WTC11 (cell line): ENCODE results near the gene CTPS2. TPM values are rescaled to one million over a fixed set of nuclear protein-coding genes. Genes with fewer than 3 reads are reported as not detected.

Experiments used
- ATAC-seq: fragments of 200-7000 bp; cut with Tn5 transposase; 2 replicates; pipeline ENCODE4 v1.10.0; 2021; ENCODE audit warnings: mild to moderate bottlenecking, moderate library complexity
- CTCF ChIA-PET: fragments of 300-600 bp; sonication (Branson Sonifier 250); formaldehyde crosslinking; loops from one replicate; lab custom pipeline; 2021; ENCODE audit warnings: antibody characterized with exemption; lab: Charles Lee
- POLR2A ChIA-PET: fragments of 350-600 bp; sonication (Branson Sonifier 250); formaldehyde crosslinking; loops from one replicate; lab custom pipeline; 2021; ENCODE audit warnings: antibody characterized with exemption; lab: Charles Lee
- DNase-seq: peaks from one replicate; pipeline ENCODE4 v3.0.0; 2021; ENCODE audit warnings: low spot score
- H3K27ac Mint-ChIP-seq: 2 replicates; pipeline ENCODE4 v1.8.0; 2021; ENCODE audit warnings: mixed read lengths
- H3K27me3 Mint-ChIP-seq: 2 replicates; pipeline ENCODE4 v1.8.0; 2021; ENCODE audit warnings: low read depth, mild to moderate bottlenecking, moderate library complexity, mixed read lengths
- H3K36me3 Mint-ChIP-seq: 2 replicates; pipeline ENCODE4 v1.8.0; 2021; ENCODE audit warnings: mixed read lengths
- H3K4me1 Mint-ChIP-seq: 2 replicates; pipeline ENCODE4 v1.8.0; 2022; ENCODE audit warnings: mixed read lengths
- H3K4me3 Mint-ChIP-seq: 2 replicates; pipeline ENCODE4 v1.8.0; 2021; ENCODE audit warnings: mild to moderate bottlenecking, moderate library complexity, mixed read lengths
- H3K9me3 Mint-ChIP-seq: 2 replicates; pipeline ENCODE4 v1.8.0; 2021; ENCODE audit warnings: mixed read lengths
- CREM ChIP-seq: sonication (generic); formaldehyde crosslinking; IDR thresholded peaks from 2 replicates; pipeline ENCODE4 v1.8.1; 2022; ENCODE audit warnings: mild to moderate bottlenecking, missing genetic modification reagents, moderate library complexity
- ESRRA ChIP-seq: sonication (generic); formaldehyde crosslinking; IDR thresholded peaks from 2 replicates; pipeline ENCODE4 v1.8.1; 2022; ENCODE audit warnings: mild to moderate bottlenecking, missing genetic modification reagents, borderline replicate concordance
- GABPB1 ChIP-seq: sonication (generic); formaldehyde crosslinking; IDR thresholded peaks from 2 replicates; pipeline ENCODE4 v1.8.1; 2023; ENCODE audit warnings: mild to moderate bottlenecking, missing genetic modification reagents
- MYBL2 ChIP-seq: sonication (generic); formaldehyde crosslinking; IDR thresholded peaks from 2 replicates; pipeline ENCODE4 v1.8.1; 2023; ENCODE audit warnings: mild to moderate bottlenecking, moderate library complexity, missing genetic modification reagents
- SMAD3 ChIP-seq: sonication (generic); formaldehyde crosslinking; IDR thresholded peaks from 2 replicates; pipeline ENCODE4 v1.8.0; 2022; ENCODE audit warnings: missing genetic modification reagents, mild to moderate bottlenecking, borderline replicate concordance
- ZNF121 ChIP-seq: sonication (generic); formaldehyde crosslinking; IDR thresholded peaks from 2 replicates; pipeline ENCODE4 v1.8.0; 2023; ENCODE audit warnings: missing genetic modification reagents
- ZNF219 ChIP-seq: sonication (generic); formaldehyde crosslinking; IDR thresholded peaks from 2 replicates; pipeline ENCODE4 v1.8.0; 2023; ENCODE audit warnings: missing genetic modification reagents, mild to moderate bottlenecking, borderline replicate concordance
- ZNF263 ChIP-seq: sonication (generic); formaldehyde crosslinking; IDR thresholded peaks from 2 replicates; pipeline ENCODE4 v1.8.1; 2022; ENCODE audit warnings: low read depth, mild to moderate bottlenecking, moderate library complexity, missing genetic modification reagents
- ZNF423 ChIP-seq: fragments of 250-450 bp; sonication (Bioruptor Pico); IDR thresholded peaks from 2 replicates; pipeline ENCODE4 v2.1.2; 2022; ENCODE audit warnings: mild to moderate bottlenecking, moderate library complexity
- total RNA-seq: library from RNA; stranded (reverse); gene quantifications from 3 replicates; pipeline ENCODE4 v1.2.3, GENCODE V29; 2021
- TF ChIP-seq, protein P1 (sequence below): sonication (generic); formaldehyde crosslinking; IDR thresholded peaks from 2 replicates; pipeline ENCODE4 v1.8.0; 2022; ENCODE audit warnings: mild to moderate bottlenecking, missing genetic modification reagents
- TF ChIP-seq, protein P2 (sequence below): sonication (generic); formaldehyde crosslinking; IDR thresholded peaks from 2 replicates; pipeline ENCODE4 v1.8.1; 2023; ENCODE audit warnings: mild to moderate bottlenecking, missing genetic modification reagents, borderline replicate concordance
- TF ChIP-seq, protein P3 (sequence below): sonication (generic); formaldehyde crosslinking; IDR thresholded peaks from 2 replicates; pipeline ENCODE4 v1.8.1; 2023; ENCODE audit warnings: mild to moderate bottlenecking, missing genetic modification reagents
- TF ChIP-seq, protein P4 (sequence below): sonication (generic); formaldehyde crosslinking; IDR thresholded peaks from 2 replicates; pipeline ENCODE4 v1.8.0; 2023; ENCODE audit warnings: missing genetic modification reagents, mild to moderate bottlenecking, borderline replicate concordance
- TF ChIP-seq, protein P5 (sequence below): sonication (generic); formaldehyde crosslinking; IDR thresholded peaks from 2 replicates; pipeline ENCODE4 v1.8.0; 2022; ENCODE audit warnings: mild to moderate bottlenecking, missing genetic modification reagents

CTPS2 gene
- total RNA-seq, 1 experiment from 2014 or later: 23.2 TPM

DNA sequence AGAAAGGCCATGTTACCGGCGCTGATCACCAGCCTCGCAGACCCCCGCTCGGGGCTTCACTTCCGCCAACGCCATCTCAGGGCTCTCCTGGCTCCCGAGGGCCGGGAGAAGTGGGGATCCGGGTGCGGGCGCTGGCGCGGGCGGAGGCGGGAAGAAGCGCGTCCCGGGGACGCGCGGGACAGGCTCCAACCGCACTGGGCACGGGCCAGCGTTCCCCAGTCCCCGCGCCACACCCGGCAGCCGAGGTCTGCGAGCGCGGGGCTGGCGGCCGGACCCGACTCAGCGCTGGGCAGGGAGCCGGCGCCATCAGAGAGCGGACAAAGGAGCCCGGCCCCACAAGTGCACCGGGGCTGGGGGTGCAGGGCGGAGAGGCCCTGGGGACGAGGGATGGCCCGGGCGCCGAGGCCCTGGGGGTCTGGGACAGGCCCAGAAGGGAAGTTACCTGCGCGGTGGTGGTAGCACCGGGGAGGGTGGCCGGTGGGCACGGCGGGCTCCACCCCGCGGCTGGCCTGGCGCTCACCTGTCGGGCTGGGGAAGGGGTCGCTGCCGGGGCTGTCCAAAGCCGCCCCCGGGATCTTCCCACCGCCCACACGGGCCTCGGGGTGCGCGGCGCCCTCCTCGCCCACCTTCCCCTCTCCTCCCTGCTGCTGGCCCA lies 449 bp downstream of the CTPS2 start:
- Mint-ChIP-seq H3K9me3 (no peaks in the 10 kb centered on the region), H3K36me3 (peaks cover 12% of the 10 kb centered on the region), H3K4me1 (peaks cover 12% of the 10 kb centered on the region), H3K27ac (no peak overlapping the region), H3K4me3 (peak overlapping the region; percentile 82), H3K27me3 (no peaks in the 10 kb centered on the region; the same call in 1 of the 2 replicates)
- ATAC-seq: peak; percentile 59
- ChIA-PET POLR2A (interaction anchor here (0.7 kb wide), 1 partner anchor 779 kb away, joined by 6 read pairs; no protein-coding TSS in a partner anchor), CTCF (interaction anchor here (0.7 kb wide), 1 partner anchor 547 kb away, joined by 3 read pairs; no protein-coding TSS in a partner anchor)
- TF ChIP-seq, protein P1, sequence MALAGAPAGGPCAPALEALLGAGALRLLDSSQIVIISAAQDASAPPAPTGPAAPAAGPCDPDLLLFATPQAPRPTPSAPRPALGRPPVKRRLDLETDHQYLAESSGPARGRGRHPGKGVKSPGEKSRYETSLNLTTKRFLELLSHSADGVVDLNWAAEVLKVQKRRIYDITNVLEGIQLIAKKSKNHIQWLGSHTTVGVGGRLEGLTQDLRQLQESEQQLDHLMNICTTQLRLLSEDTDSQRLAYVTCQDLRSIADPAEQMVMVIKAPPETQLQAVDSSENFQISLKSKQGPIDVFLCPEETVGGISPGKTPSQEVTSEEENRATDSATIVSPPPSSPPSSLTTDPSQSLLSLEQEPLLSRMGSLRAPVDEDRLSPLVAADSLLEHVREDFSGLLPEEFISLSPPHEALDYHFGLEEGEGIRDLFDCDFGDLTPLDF (CRISPR knock-in tag): no peak
- TF ChIP-seq, protein P2, sequence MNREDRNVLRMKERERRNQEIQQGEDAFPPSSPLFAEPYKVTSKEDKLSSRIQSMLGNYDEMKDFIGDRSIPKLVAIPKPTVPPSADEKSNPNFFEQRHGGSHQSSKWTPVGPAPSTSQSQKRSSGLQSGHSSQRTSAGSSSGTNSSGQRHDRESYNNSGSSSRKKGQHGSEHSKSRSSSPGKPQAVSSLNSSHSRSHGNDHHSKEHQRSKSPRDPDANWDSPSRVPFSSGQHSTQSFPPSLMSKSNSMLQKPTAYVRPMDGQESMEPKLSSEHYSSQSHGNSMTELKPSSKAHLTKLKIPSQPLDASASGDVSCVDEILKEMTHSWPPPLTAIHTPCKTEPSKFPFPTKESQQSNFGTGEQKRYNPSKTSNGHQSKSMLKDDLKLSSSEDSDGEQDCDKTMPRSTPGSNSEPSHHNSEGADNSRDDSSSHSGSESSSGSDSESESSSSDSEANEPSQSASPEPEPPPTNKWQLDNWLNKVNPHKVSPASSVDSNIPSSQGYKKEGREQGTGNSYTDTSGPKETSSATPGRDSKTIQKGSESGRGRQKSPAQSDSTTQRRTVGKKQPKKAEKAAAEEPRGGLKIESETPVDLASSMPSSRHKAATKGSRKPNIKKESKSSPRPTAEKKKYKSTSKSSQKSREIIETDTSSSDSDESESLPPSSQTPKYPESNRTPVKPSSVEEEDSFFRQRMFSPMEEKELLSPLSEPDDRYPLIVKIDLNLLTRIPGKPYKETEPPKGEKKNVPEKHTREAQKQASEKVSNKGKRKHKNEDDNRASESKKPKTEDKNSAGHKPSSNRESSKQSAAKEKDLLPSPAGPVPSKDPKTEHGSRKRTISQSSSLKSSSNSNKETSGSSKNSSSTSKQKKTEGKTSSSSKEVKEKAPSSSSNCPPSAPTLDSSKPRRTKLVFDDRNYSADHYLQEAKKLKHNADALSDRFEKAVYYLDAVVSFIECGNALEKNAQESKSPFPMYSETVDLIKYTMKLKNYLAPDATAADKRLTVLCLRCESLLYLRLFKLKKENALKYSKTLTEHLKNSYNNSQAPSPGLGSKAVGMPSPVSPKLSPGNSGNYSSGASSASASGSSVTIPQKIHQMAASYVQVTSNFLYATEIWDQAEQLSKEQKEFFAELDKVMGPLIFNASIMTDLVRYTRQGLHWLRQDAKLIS (CRISPR knock-in tag): 0 out of 2 replicates have a peak, but pooled peaks have one; percentile 10
- peak; percentile 20 for DNase-seq

DNA sequence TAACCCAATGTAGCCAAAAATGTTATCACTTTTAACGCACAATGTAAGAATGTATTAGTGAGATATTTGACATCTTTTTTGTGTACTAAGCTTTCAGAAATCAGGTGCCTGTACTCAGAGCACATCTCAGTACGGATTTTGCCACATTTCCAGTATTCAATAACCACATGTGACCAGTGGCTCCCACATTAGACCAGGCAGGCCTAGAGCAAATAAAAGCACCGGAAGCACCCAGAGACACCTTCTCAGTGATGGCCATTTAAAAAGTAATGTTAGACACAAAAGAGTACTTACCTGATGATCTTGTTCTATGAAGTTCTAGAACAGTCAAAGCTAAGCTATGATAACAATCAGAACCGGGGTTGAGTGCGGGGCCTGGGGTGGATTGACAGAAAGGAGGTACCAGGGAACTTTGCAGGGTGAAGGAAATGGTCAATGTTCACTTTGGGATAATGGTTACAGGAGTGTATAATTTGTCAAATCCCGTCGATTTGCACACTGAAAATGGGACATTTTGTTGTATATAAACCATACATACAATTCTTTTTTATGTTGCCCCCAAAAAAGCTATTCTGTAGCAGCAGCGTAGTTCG lies 1.2 kb downstream of the CTPS2 start:
- CTCF ChIA-PET: no interaction called here

More for the DNA sequence above, 1.2 kb downstream of the CTPS2 start:
- ATAC-seq: no peak
- H3K36me3 Mint-ChIP-seq: peaks cover 13% of the 10 kb centered on the region
- POLR2A ChIA-PET: interaction anchor here (1.2 kb wide), 1 partner anchor 8 kb away, joined by 4 read pairs; the partner anchor contains the start of gene SYAP1
- TF ChIP-seq ZNF263 (CRISPR knock-in tag): no peak
- no peak for TF ChIP-seq ZNF423 (CRISPR knock-in tag)
- TF ChIP-seq, protein P3, sequence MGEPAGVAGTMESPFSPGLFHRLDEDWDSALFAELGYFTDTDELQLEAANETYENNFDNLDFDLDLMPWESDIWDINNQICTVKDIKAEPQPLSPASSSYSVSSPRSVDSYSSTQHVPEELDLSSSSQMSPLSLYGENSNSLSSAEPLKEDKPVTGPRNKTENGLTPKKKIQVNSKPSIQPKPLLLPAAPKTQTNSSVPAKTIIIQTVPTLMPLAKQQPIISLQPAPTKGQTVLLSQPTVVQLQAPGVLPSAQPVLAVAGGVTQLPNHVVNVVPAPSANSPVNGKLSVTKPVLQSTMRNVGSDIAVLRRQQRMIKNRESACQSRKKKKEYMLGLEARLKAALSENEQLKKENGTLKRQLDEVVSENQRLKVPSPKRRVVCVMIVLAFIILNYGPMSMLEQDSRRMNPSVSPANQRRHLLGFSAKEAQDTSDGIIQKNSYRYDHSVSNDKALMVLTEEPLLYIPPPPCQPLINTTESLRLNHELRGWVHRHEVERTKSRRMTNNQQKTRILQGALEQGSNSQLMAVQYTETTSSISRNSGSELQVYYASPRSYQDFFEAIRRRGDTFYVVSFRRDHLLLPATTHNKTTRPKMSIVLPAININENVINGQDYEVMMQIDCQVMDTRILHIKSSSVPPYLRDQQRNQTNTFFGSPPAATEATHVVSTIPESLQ (CRISPR knock-in tag): no peak
- TF ChIP-seq, protein P4, sequence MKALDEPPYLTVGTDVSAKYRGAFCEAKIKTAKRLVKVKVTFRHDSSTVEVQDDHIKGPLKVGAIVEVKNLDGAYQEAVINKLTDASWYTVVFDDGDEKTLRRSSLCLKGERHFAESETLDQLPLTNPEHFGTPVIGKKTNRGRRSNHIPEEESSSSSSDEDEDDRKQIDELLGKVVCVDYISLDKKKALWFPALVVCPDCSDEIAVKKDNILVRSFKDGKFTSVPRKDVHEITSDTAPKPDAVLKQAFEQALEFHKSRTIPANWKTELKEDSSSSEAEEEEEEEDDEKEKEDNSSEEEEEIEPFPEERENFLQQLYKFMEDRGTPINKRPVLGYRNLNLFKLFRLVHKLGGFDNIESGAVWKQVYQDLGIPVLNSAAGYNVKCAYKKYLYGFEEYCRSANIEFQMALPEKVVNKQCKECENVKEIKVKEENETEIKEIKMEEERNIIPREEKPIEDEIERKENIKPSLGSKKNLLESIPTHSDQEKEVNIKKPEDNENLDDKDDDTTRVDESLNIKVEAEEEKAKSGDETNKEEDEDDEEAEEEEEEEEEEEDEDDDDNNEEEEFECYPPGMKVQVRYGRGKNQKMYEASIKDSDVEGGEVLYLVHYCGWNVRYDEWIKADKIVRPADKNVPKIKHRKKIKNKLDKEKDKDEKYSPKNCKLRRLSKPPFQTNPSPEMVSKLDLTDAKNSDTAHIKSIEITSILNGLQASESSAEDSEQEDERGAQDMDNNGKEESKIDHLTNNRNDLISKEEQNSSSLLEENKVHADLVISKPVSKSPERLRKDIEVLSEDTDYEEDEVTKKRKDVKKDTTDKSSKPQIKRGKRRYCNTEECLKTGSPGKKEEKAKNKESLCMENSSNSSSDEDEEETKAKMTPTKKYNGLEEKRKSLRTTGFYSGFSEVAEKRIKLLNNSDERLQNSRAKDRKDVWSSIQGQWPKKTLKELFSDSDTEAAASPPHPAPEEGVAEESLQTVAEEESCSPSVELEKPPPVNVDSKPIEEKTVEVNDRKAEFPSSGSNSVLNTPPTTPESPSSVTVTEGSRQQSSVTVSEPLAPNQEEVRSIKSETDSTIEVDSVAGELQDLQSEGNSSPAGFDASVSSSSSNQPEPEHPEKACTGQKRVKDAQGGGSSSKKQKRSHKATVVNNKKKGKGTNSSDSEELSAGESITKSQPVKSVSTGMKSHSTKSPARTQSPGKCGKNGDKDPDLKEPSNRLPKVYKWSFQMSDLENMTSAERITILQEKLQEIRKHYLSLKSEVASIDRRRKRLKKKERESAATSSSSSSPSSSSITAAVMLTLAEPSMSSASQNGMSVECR (CRISPR knock-in tag): no peak
- TF ChIP-seq CREM (CRISPR knock-in tag): no peak
- no peak for TF ChIP-seq ZNF121 (CRISPR knock-in tag)
- TF ChIP-seq SMAD3 (CRISPR knock-in tag): no peak
- no peak for TF ChIP-seq ESRRA (CRISPR knock-in tag)
- no peak for TF ChIP-seq GABPB1 (CRISPR knock-in tag)
- TF ChIP-seq ZNF219: no peak
- no peak for TF ChIP-seq MYBL2 (CRISPR knock-in tag)
- TF ChIP-seq, protein P5, sequence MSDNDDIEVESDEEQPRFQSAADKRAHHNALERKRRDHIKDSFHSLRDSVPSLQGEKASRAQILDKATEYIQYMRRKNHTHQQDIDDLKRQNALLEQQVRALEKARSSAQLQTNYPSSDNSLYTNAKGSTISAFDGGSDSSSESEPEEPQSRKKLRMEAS (CRISPR knock-in tag): no peak
- TF ChIP-seq, all 79 proteins: peak for 0
- Mint-ChIP-seq H3K27ac (peak overlapping the region; percentile 89), H3K27me3 (no peaks in the 10 kb centered on the region; the same call in 1 of the 2 replicates), H3K9me3 (no peaks in the 10 kb centered on the region), H3K4me1 (peaks cover 12% of the 10 kb centered on the region), H3K4me3 (peak overlapping the region; percentile 80)
- no peak for DNase-seq
